ENCODE data around the gene PLEKHA6. TPM values are rescaled to one million over a fixed set of nuclear protein-coding genes. Genes with fewer than 3 reads are reported as not detected.

The PLEKHA6 gene, protein sequence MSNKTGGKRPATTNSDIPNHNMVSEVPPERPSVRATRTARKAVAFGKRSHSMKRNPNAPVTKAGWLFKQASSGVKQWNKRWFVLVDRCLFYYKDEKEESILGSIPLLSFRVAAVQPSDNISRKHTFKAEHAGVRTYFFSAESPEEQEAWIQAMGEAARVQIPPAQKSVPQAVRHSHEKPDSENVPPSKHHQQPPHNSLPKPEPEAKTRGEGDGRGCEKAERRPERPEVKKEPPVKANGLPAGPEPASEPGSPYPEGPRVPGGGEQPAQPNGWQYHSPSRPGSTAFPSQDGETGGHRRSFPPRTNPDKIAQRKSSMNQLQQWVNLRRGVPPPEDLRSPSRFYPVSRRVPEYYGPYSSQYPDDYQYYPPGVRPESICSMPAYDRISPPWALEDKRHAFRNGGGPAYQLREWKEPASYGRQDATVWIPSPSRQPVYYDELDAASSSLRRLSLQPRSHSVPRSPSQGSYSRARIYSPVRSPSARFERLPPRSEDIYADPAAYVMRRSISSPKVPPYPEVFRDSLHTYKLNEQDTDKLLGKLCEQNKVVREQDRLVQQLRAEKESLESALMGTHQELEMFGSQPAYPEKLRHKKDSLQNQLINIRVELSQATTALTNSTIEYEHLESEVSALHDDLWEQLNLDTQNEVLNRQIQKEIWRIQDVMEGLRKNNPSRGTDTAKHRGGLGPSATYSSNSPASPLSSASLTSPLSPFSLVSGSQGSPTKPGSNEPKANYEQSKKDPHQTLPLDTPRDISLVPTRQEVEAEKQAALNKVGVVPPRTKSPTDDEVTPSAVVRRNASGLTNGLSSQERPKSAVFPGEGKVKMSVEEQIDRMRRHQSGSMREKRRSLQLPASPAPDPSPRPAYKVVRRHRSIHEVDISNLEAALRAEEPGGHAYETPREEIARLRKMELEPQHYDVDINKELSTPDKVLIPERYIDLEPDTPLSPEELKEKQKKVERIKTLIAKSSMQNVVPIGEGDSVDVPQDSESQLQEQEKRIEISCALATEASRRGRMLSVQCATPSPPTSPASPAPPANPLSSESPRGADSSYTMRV
- not detected for total RNA-seq

DNA sequence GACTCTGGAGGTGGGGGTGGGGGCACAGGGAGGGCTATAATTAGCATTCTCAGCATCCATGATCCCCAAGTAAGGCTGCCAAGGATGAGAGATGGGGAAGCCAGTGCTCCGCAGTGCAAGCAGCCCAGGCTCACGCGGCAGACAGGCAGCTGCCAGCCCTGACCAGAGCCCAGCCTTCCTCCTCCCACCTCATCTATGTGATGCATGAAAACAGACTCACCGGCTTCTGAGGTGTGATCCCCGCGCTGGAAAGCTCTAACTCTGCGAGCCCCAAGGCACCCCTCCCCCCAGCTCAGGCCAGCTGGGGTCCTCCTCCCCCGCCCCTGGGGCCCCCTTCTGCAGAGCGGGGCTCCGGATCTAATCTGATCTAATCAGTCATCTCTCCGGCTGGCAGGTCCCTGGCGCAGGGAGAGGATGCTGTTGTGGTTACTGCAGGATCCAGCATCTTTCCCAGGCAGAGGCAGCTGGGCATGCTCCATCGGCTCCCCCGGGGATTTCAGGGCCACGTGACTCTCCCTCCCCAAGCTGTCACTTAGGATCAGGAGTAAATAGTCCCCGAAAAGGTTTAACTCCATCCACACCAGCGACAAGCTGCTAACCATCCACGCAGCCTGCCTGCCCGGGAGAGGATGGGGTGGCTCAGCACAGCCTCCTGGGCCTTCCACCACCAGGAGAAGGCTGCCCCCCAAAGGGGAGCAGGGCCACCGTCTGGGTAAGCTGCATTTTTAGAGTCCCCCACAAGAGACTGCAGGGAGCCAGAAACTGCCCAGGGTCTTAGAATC is at the start of gene PLEKHA6:
Gene PLEKHA6 (minus strand): TSS at position 456 of the 782 bp plus-strand sequence. CDS start 86,202 bp downstream, outside the sequence.
- Mint-ChIP-seq H3K36me3 (ENCODE audit: low read depth) (no peaks in the 10 kb centered on the region), H3K9me3 (no peaks in the 10 kb centered on the region), H3K4me3 (no peak within 1 kb of the TSS), H3K27ac (no peak within 1 kb of the TSS), H3K4me1 (peaks cover 11% of the 10 kb centered on the region), H3K27me3 (peaks cover 5% of the 10 kb centered on the region)
- DNase-seq: no peak
- POLR2A ChIA-PET: no interaction called here
- CTCF ChIA-PET: interaction anchor here (0.5 to 1.5 kb wide), 4 partner anchors 9 to 152 kb away, joined by 3 to 5 read pairs (median 4); no protein-coding TSS in a partner anchor

DNA sequence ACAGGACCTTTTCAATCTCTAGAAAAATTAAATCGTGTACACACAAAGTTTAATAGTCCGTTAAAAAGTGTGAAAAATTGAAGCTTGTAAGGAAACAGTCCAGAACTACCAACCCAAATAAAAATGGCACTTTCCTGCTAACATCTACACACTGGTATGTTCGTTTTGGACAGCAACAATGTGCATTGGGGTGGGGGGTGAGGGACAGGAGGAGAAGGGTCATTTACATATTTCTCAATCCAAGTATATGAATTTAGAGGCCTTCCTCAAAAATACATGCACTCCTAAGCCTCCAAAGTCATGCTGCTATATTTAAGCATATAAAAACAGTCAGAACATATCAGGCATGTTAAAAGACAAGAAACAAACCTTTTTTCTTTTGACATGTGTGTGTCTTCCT is 49.4 kb upstream of the PLEKHA6 start:
- H3K27me3 Mint-ChIP-seq: no peaks in the 10 kb centered on the region
- peak overlapping the region; percentile 99 for H3K27ac Mint-ChIP-seq
- ChIA-PET POLR2A (no interaction called here), CTCF (interaction anchor here (2.9 kb wide), 1 partner anchor 10 kb away, joined by 16 read pairs; no protein-coding TSS in a partner anchor)
- no peak for DNase-seq
- H3K9me3 Mint-ChIP-seq: no peaks in the 10 kb centered on the region
- peak overlapping the region; percentile 99 for H3K4me3 Mint-ChIP-seq
- peaks cover 57% of the 10 kb centered on the region for H3K36me3 Mint-ChIP-seq (ENCODE audit: low read depth)
- peaks cover 25% of the 10 kb centered on the region for H3K4me1 Mint-ChIP-seq

DNA sequence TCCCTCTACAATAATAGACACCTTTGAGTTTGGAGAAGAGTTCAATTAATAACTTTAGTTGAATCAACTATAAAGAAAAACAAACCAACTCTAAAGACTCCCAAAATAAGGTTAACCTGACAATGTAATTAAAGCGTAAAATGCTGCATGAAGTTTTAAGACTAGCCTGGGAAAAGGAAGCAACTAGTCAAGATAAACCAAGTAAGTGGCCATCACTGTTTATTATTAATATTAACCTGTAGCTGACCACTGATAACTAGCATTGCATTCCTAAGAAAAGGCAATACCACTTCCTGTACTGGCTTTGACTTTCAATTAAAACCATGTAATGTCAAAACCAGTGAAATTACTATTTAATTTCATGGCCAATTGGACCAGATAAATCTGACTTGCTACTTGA is 48.9 kb upstream of the PLEKHA6 start:
- H3K4me3 Mint-ChIP-seq: peak overlapping the region; percentile 99
- POLR2A ChIA-PET: no interaction called here

DNA sequence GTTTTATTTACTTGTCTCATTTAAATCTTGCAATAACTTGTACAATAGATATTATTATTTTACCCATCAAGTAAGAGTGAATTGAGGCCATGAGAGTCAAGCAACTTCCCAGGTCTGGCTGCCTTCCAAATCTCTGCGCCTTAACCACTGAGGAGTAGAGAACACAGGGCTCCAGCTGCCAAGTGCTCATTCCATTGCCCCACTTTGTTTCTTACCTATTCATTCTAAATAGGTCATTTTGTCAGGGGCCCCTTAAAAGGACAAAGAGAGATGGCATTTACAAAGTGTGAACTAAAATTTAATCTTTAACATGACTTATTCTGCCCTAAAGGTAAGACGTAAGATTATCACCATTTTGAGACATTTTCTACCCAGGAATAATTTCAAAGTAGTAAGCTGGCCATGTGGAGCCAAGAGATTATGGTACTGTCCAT is 48.4 kb upstream of the PLEKHA6 start:
- Mint-ChIP-seq H3K27ac (peak overlapping the region; percentile 66), H3K9me3 (no peaks in the 10 kb centered on the region), H3K4me3 (peak overlapping the region; percentile 99), H3K36me3 (ENCODE audit: low read depth) (peaks cover 63% of the 10 kb centered on the region), H3K27me3 (no peaks in the 10 kb centered on the region), H3K4me1 (peaks cover 31% of the 10 kb centered on the region)
- no peak for DNase-seq
- POLR2A ChIA-PET: interaction anchor here (1.0 kb wide), 1 partner anchor 99 kb away, joined by 4 read pairs; no protein-coding TSS in a partner anchor
- CTCF ChIA-PET: interaction anchor here (0.8 to 1.1 kb wide), 4 partner anchors 9 to 398 kb away, joined by 3 to 6 read pairs (median 3); no protein-coding TSS in a partner anchor

More for the DNA sequence above, 48.9 kb upstream of the PLEKHA6 start:
- H3K9me3 Mint-ChIP-seq: no peaks in the 10 kb centered on the region
- peaks cover 62% of the 10 kb centered on the region for H3K36me3 Mint-ChIP-seq (ENCODE audit: low read depth)
- CTCF ChIA-PET: interaction anchor here (2.9 kb wide), 1 partner anchor 10 kb away, joined by 16 read pairs; no protein-coding TSS in a partner anchor
- H3K27me3 Mint-ChIP-seq: no peaks in the 10 kb centered on the region
- peaks cover 30% of the 10 kb centered on the region for H3K4me1 Mint-ChIP-seq
- peak overlapping the region; percentile 66 for H3K27ac Mint-ChIP-seq
- no peak for DNase-seq

DNA sequence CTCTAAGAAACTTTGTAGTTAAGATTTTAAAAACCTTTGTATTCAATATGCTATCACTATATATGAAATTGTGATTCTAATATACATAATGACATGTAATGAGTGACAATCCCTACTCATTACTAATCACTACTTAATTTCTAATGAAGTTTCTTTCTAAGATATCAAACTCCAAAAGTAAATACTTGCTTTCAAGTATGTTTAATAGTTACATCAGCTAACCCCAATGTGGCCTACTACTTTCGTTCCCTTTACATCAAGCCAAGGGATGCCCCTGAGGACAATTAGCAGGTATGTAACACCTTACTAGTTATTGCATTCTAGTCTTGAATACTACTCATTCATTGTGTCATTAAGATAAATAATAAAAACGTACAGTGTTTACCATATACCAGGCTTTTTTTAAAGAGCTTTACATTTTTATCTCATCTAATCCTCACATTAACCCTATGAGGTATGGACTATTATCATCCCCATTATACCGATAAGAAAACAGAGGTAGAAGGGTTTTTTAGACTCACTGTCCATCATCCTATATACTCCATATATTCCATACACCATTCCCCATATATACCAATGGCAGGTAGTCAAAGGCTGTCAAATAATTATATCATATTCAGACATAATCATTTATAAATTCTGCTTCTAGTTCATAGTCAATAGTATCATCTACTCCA is 47.7 kb upstream of the PLEKHA6 start:
- Mint-ChIP-seq H3K4me3 (peak overlapping the region; percentile 99), H3K27ac (peak overlapping the region; percentile 55), H3K9me3 (no peaks in the 10 kb centered on the region), H3K4me1 (peaks cover 28% of the 10 kb centered on the region), H3K36me3 (ENCODE audit: low read depth) (peaks cover 66% of the 10 kb centered on the region), H3K27me3 (no peaks in the 10 kb centered on the region)
- ChIA-PET CTCF (interaction anchor here (0.8 to 1.1 kb wide), 4 partner anchors 9 to 399 kb away, joined by 3 to 6 read pairs (median 3); no protein-coding TSS in a partner anchor), POLR2A (interaction anchor here (0.6 to 1.0 kb wide), 2 partner anchors 100 to 517 kb away, joined by 3 to 4 read pairs; no protein-coding TSS in a partner anchor)
- no peak for DNase-seq

DNA sequence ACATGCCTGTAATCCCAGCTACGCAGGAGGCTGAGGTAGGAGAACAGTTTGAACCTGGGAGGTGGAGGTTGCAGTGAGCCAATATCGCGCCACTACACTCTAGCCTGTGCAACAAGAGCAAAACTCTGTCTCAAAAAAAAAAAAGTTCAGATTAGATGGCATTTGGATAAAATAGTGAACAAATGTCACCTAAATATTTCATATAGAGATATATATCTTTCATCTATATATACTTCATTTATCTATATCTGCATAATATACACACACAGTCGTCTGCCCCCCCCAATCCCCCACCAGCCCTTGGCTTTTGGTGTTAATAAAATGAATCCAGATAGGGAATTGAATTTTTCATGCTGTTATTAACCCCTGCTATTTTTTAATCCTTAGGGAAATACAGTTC is 46.9 kb upstream of the PLEKHA6 start:
- peak overlapping the region; percentile 99 for H3K4me3 Mint-ChIP-seq
- peaks cover 25% of the 10 kb centered on the region for H3K4me1 Mint-ChIP-seq
- peak overlapping the region; percentile 62 for H3K27ac Mint-ChIP-seq
- ChIA-PET POLR2A (interaction anchor here (0.6 kb wide), 1 partner anchor 516 kb away, joined by 3 read pairs; no protein-coding TSS in a partner anchor), CTCF (no interaction called here)
- DNase-seq: no peak
- no peaks in the 10 kb centered on the region for H3K9me3 Mint-ChIP-seq
- H3K27me3 Mint-ChIP-seq: no peaks in the 10 kb centered on the region
- peaks cover 72% of the 10 kb centered on the region for H3K36me3 Mint-ChIP-seq (ENCODE audit: low read depth)

DNA sequence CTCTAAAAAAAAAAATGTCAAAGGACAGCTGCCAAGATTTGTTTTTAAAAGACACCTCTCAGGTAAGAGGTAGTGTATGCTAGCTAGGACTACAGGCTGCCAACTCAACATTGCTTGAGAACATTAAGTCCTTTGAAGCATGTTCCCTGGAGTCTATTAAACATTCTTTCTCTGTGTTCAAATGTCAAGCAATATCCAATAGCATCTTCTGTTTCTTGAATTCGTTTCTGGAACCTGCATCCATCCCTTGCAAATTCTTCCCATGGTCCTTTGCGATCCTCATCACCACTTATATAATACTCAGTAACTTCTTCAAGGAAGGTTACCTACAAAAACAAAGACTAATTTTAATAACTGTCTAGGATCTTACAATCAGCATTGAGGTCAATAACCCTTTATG is 46.3 kb upstream of the PLEKHA6 start:
- peak overlapping the region; percentile 50 for H3K27ac Mint-ChIP-seq
- ChIA-PET CTCF (interaction anchor here (0.6 kb wide), 2 partner anchors 123 to 528 kb away, joined by 3 read pairs; no protein-coding TSS in a partner anchor), POLR2A (no interaction called here)
- H3K36me3 Mint-ChIP-seq (ENCODE audit: low read depth): peaks cover 78% of the 10 kb centered on the region
- H3K9me3 Mint-ChIP-seq: no peaks in the 10 kb centered on the region
- no peaks in the 10 kb centered on the region for H3K27me3 Mint-ChIP-seq
- peaks cover 25% of the 10 kb centered on the region for H3K4me1 Mint-ChIP-seq
- peak overlapping the region; percentile 99 for H3K4me3 Mint-ChIP-seq
- no peak for DNase-seq

DNA sequence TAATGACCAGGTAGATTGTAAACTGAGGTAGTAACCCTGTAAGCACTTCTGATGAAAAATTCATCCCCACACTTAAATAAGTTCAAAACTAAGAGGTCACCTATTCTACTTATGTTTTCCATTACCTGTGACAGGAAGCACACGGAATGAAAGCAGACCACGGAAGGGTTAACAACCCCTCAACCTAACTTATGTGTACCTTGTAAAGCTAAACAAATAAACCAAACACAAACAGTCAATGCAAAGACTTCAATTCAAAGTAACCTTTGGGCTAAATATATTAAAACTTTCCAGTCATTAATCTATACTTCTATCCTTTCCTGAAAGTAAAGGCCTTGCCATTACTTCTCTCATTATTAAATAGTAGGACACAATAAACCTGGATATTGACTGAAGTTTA is 44.9 kb upstream of the PLEKHA6 start:
- ChIA-PET CTCF (no interaction called here), POLR2A (no interaction called here)
- Mint-ChIP-seq H3K9me3 (no peaks in the 10 kb centered on the region), H3K27me3 (no peaks in the 10 kb centered on the region), H3K27ac (no peak overlapping the region), H3K4me1 (peaks cover 25% of the 10 kb centered on the region), H3K4me3 (no peak overlapping the region), H3K36me3 (ENCODE audit: low read depth) (peaks cover 73% of the 10 kb centered on the region)
- no peak for DNase-seq

DNA sequence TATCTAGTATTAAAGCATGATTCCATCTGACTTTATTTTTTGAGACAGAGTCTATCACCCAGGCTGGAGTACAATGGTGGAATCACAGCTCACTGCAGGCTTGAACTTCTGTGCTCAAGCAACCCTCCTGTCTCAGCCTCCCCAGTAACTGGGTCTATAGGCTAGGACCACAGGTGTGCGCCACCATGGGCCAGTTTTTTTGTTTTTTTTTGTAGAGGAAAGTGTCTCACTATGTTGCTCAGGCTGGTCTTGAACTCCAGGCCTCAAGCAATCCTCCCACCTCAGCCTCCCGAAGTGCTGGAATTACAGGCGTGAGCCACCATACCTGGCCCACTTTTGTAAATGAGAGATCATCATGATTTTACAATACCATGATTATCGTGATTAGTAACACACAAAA is 42.7 kb upstream of the PLEKHA6 start:
- peaks cover 62% of the 10 kb centered on the region for H3K36me3 Mint-ChIP-seq (ENCODE audit: low read depth)
- POLR2A ChIA-PET: interaction anchor here (0.6 kb wide), 1 partner anchor 13 kb away, joined by 5 read pairs; no protein-coding TSS in a partner anchor
- H3K9me3 Mint-ChIP-seq: no peaks in the 10 kb centered on the region
- no peak for DNase-seq
- no peak overlapping the region for H3K4me3 Mint-ChIP-seq
- H3K27ac Mint-ChIP-seq: no peak overlapping the region
- no peaks in the 10 kb centered on the region for H3K27me3 Mint-ChIP-seq
- peaks cover 30% of the 10 kb centered on the region for H3K4me1 Mint-ChIP-seq
- CTCF ChIA-PET: interaction anchor here (0.7 kb wide), 1 partner anchor 126 kb away, joined by 5 read pairs; no protein-coding TSS in a partner anchor

DNA sequence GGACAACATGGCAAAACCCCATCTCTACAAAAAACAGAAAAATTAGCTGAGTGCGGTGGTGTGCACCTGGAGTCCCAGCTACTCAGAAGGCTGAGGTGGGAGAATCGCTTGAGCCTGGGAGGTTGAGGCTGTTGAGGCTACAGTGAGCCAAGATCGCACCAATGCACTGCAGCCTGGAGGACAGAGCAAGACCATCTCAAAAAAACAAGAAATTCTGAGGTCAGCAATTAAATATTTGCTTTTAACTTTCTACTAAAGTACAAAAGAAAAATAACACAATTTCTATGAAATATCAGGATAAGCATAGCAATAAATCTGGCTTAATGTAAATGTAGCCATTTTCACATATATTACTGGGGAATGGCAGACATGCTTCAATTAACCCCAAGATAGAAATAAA is 42.0 kb upstream of the PLEKHA6 start:
- DNase-seq: no peak
- H3K36me3 Mint-ChIP-seq (ENCODE audit: low read depth): peaks cover 57% of the 10 kb centered on the region
- H3K4me1 Mint-ChIP-seq: peaks cover 27% of the 10 kb centered on the region
- ChIA-PET POLR2A (interaction anchor here (0.6 kb wide), 1 partner anchor 14 kb away, joined by 5 read pairs; no protein-coding TSS in a partner anchor), CTCF (interaction anchor here (0.7 kb wide), 1 partner anchor 126 kb away, joined by 5 read pairs; no protein-coding TSS in a partner anchor)
- H3K9me3 Mint-ChIP-seq: no peaks in the 10 kb centered on the region
- H3K4me3 Mint-ChIP-seq: no peak overlapping the region
- H3K27ac Mint-ChIP-seq: no peak overlapping the region
- H3K27me3 Mint-ChIP-seq: no peaks in the 10 kb centered on the region

DNA sequence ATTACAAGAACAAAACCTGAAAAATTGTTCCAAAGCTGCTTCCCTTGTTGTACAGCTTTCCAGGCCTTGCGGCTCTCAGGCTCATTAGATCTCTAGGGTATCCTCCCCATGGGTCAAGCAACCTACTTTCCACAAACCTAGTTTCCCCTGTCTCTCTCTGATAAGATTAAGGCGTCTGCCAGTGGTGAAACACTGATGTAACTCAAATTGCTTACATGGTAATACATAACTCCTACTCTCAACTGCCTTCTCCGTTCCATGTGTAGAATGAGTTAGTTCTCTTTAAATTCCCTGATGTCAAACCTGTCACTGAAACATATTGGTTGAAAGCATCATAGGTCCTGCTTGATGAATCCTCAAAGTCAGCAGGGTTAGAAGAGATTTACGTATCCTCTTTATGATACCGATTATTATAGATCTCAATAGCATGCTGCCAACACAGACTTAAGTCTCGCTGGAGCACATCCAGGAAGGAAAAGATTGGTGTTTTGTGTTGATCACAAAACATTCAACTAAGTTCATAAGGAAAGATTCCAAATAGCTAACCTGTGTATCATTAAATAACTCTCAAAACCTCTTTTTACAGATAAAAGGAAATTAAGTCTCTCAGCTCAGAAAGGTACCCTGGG is 41.3 kb upstream of the PLEKHA6 start:
- DNase-seq: no peak
- CTCF ChIA-PET: interaction anchor here (1.0 kb wide), 1 partner anchor 30 kb away, joined by 3 read pairs; no protein-coding TSS in a partner anchor
- Mint-ChIP-seq H3K4me1 (peaks cover 24% of the 10 kb centered on the region), H3K36me3 (ENCODE audit: low read depth) (peaks cover 54% of the 10 kb centered on the region), H3K9me3 (no peaks in the 10 kb centered on the region), H3K4me3 (no peak overlapping the region), H3K27ac (no peak overlapping the region), H3K27me3 (no peaks in the 10 kb centered on the region)
- POLR2A ChIA-PET: no interaction called here

All from activated CD4-positive, alpha-beta T cell treated with anti-CD3 and anti-CD28 coated beads, Interleukin-2, amount 10 ng/mL, durations not matched to agents 7 days and 5 days (primary cell).